Measurements from ENCODE around the gene JMJD1C.

DNA sequence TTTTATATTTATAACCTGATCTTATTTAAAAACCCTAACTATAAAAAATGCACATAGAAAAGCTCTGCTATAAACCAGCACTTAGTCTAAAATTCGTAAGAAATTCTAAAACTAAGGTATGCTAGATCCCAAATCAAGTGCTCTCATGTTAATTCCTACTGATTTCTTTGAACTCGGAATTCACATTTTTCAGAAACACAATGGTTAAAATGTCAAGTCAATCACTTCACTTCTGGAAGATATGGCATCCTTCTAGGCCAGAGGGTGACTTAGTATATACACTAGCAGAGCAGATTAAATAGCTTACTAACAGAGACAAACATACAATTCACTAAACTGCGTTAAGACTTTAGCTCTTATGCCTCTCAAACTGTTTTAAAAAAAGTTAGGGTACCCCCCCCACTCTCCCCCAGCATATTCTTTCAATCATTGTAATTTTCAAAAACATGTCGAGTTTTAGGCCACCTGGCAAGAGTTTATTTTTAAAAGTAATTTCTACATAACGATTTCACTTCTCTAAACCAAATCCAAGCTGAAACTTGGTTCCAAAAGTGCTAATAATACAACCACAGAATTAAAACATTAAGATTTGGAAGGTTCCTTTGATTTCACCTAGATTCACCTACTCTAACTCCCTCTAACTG lies 203.2 kb downstream of the JMJD1C start:
- TF ChIP-seq, protein P1, sequence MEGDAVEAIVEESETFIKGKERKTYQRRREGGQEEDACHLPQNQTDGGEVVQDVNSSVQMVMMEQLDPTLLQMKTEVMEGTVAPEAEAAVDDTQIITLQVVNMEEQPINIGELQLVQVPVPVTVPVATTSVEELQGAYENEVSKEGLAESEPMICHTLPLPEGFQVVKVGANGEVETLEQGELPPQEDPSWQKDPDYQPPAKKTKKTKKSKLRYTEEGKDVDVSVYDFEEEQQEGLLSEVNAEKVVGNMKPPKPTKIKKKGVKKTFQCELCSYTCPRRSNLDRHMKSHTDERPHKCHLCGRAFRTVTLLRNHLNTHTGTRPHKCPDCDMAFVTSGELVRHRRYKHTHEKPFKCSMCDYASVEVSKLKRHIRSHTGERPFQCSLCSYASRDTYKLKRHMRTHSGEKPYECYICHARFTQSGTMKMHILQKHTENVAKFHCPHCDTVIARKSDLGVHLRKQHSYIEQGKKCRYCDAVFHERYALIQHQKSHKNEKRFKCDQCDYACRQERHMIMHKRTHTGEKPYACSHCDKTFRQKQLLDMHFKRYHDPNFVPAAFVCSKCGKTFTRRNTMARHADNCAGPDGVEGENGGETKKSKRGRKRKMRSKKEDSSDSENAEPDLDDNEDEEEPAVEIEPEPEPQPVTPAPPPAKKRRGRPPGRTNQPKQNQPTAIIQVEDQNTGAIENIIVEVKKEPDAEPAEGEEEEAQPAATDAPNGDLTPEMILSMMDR (IDR thresholded peaks at IDR 0.05) = no peak
- TF ChIP-seq CREB1 (CRISPR knock-in tag; IDR thresholded peaks at IDR 0.05) (no peak), TEAD4 (CRISPR knock-in tag; IDR thresholded peaks at IDR 0.05) (no peak), NFYB (CRISPR knock-in tag; conservative IDR thresholded peaks at IDR 0.05; ENCODE audit: low read depth) (no peak)
- TF ChIP-seq, protein P2, sequence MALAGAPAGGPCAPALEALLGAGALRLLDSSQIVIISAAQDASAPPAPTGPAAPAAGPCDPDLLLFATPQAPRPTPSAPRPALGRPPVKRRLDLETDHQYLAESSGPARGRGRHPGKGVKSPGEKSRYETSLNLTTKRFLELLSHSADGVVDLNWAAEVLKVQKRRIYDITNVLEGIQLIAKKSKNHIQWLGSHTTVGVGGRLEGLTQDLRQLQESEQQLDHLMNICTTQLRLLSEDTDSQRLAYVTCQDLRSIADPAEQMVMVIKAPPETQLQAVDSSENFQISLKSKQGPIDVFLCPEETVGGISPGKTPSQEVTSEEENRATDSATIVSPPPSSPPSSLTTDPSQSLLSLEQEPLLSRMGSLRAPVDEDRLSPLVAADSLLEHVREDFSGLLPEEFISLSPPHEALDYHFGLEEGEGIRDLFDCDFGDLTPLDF (CRISPR knock-in tag; IDR thresholded peaks at IDR 0.05) = no peak
- TF ChIP-seq, protein P3, sequence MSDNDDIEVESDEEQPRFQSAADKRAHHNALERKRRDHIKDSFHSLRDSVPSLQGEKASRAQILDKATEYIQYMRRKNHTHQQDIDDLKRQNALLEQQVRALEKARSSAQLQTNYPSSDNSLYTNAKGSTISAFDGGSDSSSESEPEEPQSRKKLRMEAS (CRISPR knock-in tag; IDR thresholded peaks at IDR 0.05) = no peak
- TF ChIP-seq, protein P4, sequence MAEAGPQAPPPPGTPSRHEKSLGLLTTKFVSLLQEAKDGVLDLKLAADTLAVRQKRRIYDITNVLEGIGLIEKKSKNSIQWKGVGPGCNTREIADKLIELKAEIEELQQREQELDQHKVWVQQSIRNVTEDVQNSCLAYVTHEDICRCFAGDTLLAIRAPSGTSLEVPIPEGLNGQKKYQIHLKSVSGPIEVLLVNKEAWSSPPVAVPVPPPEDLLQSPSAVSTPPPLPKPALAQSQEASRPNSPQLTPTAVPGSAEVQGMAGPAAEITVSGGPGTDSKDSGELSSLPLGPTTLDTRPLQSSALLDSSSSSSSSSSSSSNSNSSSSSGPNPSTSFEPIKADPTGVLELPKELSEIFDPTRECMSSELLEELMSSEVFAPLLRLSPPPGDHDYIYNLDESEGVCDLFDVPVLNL (CRISPR knock-in tag; IDR thresholded peaks at IDR 0.05; ENCODE audit: borderline replicate concordance, low read depth) = no peak
- TF ChIP-seq, protein P5, sequence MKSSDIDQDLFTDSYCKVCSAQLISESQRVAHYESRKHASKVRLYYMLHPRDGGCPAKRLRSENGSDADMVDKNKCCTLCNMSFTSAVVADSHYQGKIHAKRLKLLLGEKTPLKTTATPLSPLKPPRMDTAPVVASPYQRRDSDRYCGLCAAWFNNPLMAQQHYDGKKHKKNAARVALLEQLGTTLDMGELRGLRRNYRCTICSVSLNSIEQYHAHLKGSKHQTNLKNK (CRISPR knock-in tag; IDR thresholded peaks at IDR 0.05) = no peak
